GM18505 (cell line): Measurements from ENCODE around the gene SIMC1.
A peak's percentile ranks its signal among the peaks of the same experiment; 100 is the strongest.
"Not testable (repeated sequence)": the region's sequence is repeated elsewhere in the genome, so short reads cannot be mapped to it uniquely, and the experiment has no call there.

ENCODE experiments used
- ATAC-seq: cut with Tn5 transposase; IDR thresholded peaks from one replicate; pipeline ENCODE4 v1.9.1; 2021; ENCODE audit not compliant: unreplicated experiment
- POLR2A ChIP-seq: IDR thresholded peaks from 4 replicates; pipeline ENCODE4 v1.6.1; 2011; ENCODE audit warnings: borderline replicate concordance; ENCODE audit not compliant: insufficient read depth, insufficient read length; ENCODE audit errors: extremely low read depth

SIMC1 gene

GRCh38 chr5:176237971-176238644 is at the start of gene SIMC1:
Gene SIMC1, plus strand, starts transcription at chr5:176238424. Its CDS starts 85 bp downstream, at chr5:176238509.
- ATAC-seq = peak; percentile 72

DNA sequence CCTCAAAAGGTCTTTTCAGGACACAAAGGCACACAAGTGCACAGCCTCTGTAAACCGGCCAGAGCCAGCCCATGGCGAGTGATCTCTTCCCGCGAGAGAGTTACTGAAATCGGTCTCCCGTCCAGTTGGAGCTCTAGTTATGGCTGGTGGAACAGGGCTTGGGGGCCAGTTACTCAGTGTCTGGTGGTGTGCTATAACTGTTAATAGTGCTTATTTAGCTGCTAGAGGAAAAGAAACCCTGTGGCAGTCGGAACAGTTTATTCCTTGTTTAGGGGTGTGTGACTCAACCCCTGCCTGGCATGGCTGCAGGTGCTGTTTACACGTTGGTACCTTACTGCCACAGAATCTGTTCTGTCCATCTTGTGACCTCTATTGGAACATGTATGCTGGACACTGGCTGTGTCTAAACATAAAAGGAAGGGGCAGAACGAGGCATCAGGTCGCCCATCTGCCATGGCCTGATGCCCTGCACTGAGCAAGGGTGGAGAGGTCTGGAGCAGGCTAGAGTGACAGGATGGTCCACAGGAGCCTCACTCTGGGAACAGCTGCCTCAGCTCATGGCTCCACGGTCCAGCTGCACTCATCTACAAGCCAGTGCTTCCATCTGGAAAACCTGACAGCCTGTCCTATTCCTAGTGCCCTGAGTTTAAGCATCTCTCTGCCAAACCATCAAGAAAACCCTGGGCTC is 49.6 kb upstream of the SIMC1 start:
- TF ChIP-seq POLR2A = no peak
- ATAC-seq = no peak

DNA sequence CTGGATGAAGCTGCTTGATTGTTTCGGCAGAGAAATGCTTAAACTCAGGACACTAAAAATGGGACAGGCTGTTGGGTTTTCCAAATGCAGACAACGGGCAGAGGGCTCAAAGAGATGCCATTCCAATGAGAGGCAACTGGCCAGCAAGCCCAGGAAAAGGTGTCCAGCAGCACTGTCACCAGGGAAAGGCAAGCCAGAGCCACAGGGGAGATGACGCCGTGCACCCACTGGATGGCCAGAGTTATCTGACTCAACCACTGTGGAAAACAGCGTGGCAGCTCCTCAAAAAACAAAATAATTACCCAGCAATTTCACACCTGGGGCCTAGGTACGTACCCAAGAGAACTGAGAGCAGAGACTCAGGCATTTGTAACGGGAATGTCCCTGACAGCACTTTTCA is 48.4 kb upstream of the SIMC1 start:
- TF ChIP-seq POLR2A = no peak
- ATAC-seq = no peak

DNA sequence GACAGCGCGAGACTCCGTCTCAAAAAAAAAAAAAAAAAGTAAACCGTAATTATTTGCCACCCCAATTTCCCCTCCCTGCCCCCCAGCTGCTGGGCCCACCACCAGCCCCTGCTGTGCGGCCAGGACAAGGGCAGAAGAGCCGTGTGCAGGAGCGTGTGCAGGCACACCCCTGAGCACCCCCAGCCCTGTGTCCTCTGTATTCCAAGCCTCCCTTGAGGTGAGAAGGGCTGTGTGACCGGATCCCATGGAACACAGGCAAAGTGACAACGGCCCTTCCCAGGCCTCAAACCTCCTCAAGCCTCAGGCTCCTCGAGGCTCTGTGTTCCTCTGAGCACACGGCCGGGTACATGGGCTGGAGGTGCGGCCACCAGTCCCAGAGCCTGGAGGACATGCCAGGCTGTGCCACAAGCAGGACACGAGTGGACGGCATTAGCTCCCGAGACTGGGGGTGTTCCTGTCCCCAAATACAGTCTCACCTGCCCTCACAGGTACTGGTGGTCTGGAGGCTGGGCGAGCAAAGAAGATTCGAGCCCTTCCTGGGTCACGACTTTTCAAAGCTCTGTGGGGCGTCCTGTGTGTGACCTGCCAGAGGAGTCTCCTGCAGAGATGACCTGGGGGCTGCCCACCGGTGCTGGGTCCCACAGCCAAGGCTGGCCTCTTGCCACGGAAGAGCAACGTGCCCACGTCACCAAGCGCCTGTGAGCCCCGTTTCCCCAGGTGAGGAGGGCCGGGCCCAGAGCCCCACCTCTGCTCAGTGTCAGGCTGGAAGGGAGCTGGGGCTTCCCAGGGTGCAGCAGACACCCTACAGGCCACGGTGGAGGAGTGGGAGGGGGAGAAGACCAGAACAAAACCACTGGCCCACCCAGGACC is 47.1 kb upstream of the SIMC1 start:
- ATAC-seq = no peak
- TF ChIP-seq POLR2A = no peak

DNA sequence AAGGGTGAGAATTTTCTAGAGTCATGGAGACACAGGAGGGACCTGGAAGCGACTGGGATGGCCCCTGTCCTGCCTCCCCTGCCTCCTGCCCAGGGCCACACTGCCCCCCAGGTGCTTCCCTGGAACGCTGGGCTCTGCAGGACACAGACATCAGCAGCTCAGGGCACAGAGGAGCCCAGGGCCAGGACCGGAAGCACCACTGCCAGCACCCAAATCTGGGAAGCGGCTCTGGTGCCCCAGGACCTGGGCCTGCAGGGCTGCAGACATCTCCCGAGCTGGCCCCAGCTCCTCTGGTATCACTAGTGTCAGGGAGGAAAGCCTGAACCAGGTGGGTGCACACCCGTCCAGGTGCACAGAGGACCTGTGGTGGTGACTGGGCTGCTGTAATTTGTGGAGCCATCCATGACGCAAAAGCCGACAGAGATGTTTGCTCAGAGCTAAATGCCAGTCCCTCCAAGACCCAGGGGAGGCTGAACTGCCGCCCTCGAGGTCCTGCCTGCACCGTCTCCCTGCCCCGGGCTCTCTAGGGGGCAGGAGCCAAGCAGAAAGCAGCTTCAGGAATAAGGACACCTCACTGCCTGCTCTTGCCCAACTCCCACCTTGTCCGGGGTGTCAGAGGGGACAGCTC is 46.0 kb upstream of the SIMC1 start:
- no peak for TF ChIP-seq POLR2A
- ATAC-seq = no peak

DNA sequence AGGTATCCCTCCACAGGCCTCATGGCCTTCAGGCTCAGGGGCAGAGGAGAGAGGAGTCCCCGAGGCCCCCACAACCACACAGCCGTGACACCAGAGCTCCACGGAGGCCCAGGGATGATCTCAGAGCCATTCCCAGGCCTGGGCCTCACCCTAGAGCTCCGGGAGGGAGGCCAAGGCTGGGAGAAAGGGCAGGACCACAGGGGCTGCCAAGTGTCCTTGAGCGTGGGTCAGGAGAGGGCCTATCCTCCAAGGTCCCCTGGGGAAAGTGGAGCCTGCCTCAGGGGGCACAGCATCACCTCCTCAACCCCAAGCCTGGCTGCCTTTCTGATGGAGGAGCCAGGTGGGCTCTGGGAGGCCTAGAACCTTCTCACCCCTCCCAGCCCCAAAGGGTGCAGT is 45.5 kb upstream of the SIMC1 start:
- ATAC-seq = not testable (repeated sequence)

GRCh38 chr5:176193636-176194035 is 44.6 kb upstream of the SIMC1 start:
- ATAC-seq = not testable (repeated sequence)

GRCh38 chr5:176194238-176195083 is 43.8 kb upstream of the SIMC1 start:
- ATAC-seq = not testable (repeated sequence)

DNA sequence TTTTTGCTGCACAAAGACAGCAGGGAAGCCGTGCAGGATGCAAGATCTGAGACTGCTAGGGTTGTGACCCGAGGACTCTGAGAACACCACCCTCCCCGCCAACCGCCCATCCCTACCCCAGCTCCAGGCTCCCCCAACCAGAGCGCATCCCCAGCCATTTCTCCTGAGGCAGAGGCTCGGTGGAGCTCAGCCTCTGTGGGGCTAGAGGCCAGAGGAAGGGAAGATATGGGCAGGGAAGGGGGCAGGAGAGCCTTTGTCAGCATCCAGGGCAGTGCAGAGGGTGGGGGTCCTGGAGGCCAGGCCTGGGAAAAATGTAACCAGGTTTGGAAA is 43.2 kb upstream of the SIMC1 start:
- ATAC-seq = not testable (repeated sequence)

DNA sequence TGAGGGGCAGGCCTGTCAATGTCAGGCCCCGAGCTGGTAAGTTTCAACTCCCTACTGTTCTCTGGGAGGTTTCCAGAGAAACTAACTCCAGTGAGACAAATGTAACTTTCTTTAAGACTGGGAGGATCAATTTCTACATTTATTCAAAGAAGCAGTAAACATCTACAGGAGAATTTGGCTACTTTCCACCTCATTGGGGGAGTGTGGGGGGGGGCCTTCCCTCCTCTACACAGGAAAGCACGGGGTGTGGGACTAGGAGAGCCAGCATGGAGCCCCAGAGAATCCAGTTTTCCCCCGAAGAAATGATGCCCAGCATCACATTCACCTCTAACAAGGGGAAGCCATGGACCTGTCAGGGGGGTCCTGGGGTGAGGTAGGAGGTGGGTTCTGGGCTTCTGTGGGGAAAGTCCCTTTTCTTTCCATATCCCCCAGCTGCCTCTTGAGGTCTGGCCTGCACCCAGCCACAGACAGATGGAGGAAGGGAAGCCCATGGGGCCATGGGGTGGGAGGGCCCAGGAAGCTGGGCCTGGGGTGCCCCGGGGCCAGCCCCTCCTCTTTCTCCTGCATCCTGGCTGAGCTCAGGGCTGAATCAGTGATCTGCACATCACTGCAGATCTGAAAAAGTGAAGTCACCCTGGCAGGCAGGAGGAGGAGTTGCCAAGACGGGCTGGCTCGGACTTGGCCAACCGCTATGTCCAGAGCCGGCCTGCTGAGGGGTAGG is 42.6 kb upstream of the SIMC1 start:
- ATAC-seq = not testable (repeated sequence)

DNA sequence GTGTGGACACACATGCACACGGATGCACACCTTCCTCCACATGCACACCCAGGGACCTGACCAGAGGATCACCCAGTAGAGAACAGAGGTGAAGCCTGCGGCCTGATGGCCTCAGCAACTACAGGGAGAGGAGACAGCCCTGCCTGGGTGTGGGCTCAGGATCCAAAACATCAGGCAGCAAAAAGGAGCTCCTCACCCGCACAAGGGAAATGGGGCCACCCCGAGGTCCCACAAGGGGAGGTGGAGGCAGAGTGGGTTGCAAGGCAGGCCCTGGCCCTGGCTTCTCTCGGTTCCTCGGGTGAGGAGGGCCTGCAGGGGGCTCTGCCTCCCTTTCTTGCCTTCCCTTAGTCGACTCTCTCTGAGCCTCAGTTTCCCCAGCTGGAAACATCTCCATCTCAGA is 41.4 kb upstream of the SIMC1 start:
- not testable (repeated sequence) for ATAC-seq

GRCh38 chr5:176197234-176197858 is 40.9 kb upstream of the SIMC1 start:
- ATAC-seq = not testable (repeated sequence)

DNA sequence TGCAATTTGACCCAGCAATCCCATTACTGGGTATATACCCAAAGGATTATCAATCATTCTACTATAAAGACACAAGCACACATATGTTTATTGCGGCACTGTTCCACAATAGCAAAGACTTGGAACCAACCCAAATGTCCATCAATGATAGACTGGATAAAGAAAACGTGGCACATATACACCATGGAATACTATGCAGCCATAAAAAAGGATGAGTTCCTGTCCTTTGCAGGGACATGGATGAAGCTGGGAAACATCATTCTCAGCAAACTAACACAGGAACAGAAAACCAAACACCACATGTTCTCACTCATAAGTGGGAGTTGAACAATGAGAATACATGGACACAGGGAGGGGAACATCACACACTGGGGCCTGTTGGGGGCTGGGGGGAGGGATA is 39.9 kb upstream of the SIMC1 start:
- ATAC-seq = not testable (repeated sequence)

DNA sequence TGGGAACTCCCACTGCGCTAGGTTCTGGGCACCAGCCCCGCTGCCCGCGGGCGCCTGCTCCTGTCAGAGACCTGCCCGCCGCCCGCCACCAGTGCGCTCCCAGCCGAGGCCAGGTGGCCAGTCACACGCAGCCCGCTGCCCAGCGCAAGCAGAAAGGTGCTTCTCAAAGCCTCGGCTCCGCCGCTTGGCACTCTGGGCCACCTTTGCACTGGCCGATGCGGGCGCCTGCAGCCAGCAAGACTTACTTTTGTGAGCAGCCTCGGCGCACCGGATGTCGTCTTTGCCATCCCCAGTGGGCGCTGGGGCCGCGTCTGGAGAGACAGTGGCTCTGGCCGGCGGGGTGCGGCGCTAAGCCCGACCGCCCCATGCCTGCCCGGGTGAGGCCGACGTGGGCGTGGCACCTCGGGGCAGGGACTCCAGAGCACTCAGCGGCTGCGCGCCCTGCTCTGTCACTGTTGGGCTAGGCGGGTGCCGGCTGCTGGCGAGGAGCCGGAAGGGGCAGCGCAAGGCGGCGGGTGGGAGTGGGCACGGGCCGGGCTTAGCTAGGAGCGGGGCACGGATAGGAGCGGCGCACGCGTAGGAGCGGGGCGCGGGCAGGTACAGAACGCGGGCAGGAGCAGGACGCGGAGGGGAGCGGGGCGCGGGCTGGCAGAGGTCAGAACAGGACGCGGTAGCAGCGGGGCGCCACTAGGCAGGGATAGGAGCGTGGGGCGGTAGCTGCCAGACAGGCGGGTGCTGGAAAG is 39.1 kb upstream of the SIMC1 start:
- ATAC-seq = not testable (repeated sequence)

GRCh38 chr5:176199803-176200399 is 38.3 kb upstream of the SIMC1 start:
- not testable (repeated sequence) for ATAC-seq
